Esophagus squamous epithelium (tissue), 5 donors: ENCODE data around the gene CRYBA4. TPM values are rescaled to one million over a fixed set of nuclear protein-coding genes. Genes with fewer than 3 reads are reported as not detected.

Experiments used
- DNase-seq: peaks from one replicate; lab custom pipeline; 2025; lab: John Stamatoyannopoulos, UW
- H3K27ac ChIP-seq, 4 donors: fragments of 200-600 bp; sonication (generic); one replicate each; pipeline ENCODE4 v1.5.1; 2016 to 2019; ENCODE audit warnings: mild to moderate bottlenecking in 1 of 4
- H3K27me3 ChIP-seq, 4 donors: fragments of 200-600 bp; sonication (generic); 1 replicate in 3 of 4; 2 replicates in 1 of 4; pipeline versions ENCODE4 v1.5.1 to v1.6.0; 2017 to 2021; ENCODE audit warnings: antibody characterized with exemption in 1 of 4
- H3K36me3 ChIP-seq, 3 donors: fragments of 200-600 bp; sonication (generic); one replicate each; pipeline ENCODE4 v1.5.1; 2016 to 2019
- H3K4me1 ChIP-seq, 3 donors: fragments of 200-600 bp; sonication (generic); one replicate each; pipeline ENCODE4 v1.5.1; 2017 to 2019
- H3K4me3 ChIP-seq, 4 donors: fragments of 200-600 bp; sonication (generic); 1 replicate in 3 of 4; 2 replicates in 1 of 4; pipeline ENCODE4 v1.5.1; 2016 to 2019; ENCODE audit warnings: mild to moderate bottlenecking in 2 of 4, moderate library complexity in 1 of 4
- H3K9me3 ChIP-seq, 3 donors: fragments of 200-600 bp; sonication (generic); one replicate each; pipeline ENCODE4 v1.5.1; 2016 to 2019
- CTCF ChIP-seq, 6 experiments: fragments of 450-650 bp in 4 of 6; fragments of 200-600 bp in 2 of 6; sonication (generic) in 2 of 6; IDR thresholded peaks; one replicate each; pipeline ENCODE4 v1.5.1; 2016 to 2019; ENCODE audit warnings: antibody characterized with exemption in 6 of 6, mild to moderate bottlenecking in 4 of 6, moderate library complexity in 4 of 6
- POLR2A ChIP-seq, 4 donors: fragments of 450-650 bp; IDR thresholded peaks; one replicate each; pipeline ENCODE4 v1.6.1; 2017; ENCODE audit warnings: antibody characterized with exemption in 4 of 4, mild to moderate bottlenecking in 4 of 4, moderate library complexity in 3 of 4
- WGBS, 2 donors: methylation state at CpG; one replicate each; pipeline ENCODE4 v1.1.5; 2018; 5-methylcytosine and 5-hydroxymethylcytosine counted together
- intact Hi-C: fragments of 100-400 bp; cut with DNase I; formaldehyde crosslinking; loops from one replicate; pipeline ENCODE4 v1.15.0; 2022
- total RNA-seq, 4 donors: library from RNA; depleted of rRNA; stranded (reverse); fragments of >200 nt; gene quantifications; one replicate each; pipeline ENCODE4 v1.1.0, GENCODE V29; 2016
- donor health status: DM: yes; HTN: yes; CAD: no.

Gene CRYBA4
- total RNA-seq, 4 donors from 2014 or later = not detected

DNA sequence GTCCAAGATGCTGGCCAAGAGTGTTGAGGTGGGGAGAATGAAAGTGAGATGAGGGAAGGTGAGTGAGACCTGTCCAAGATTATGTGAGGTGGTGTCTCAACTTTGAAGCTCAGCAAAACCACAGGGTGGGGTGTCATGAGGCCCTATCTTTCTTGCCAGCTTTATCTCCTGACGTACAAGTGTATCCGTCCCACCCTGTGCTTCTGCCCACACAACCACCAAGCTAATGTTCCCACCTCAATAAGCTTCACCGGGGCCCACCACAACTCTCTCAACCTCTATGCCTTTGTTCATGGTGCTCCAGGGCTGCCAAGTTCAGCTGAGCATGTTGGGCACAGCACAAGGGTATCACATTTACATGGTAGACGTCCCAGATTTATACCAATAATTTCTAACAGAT, 24.7 kb upstream of the CRYBA4 start:
- H3K4me1 ChIP-seq = peaks cover 0 to 8% (median 6%) of the 10 kb centered on the region in 3 donors
- no peak for DNase-seq
- H3K9me3 ChIP-seq = no peaks in the 10 kb centered on the region
- TF ChIP-seq CTCF (IDR thresholded peaks at IDR 0.05) (no peak), POLR2A (IDR thresholded peaks at IDR 0.05) (no peak)
- H3K36me3 ChIP-seq = no peaks in the 10 kb centered on the region
- peaks cover 0 to 30% (median 0%) of the 10 kb centered on the region in 4 donors for H3K27me3 ChIP-seq
- no peak overlapping the region for H3K27ac ChIP-seq
- intact Hi-C loops = no loop called here
- 76 to 94% methylated on average over 4 of the region's 4 CpGs for WGBS, 2 donors
- no peak overlapping the region for H3K4me3 ChIP-seq

DNA sequence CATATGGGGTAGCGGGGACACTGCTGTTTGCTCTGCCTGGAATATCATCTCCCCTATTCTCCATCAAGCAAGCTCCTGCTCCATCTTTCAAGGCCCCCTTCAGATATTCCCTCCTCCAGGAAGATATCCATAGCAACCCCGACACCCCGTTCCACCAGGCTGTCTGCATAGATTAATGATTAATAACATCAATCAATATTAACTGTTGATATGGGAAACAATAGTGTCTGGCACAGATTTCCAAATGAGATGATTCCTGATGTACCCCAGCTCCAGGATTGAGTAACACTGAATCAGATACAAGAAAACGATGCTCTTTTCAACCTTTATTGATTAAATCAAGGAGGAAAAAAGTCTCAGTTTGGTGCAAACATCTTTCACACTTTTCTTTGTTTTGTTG, 24.3 kb upstream of the CRYBA4 start:
- Histone ChIP-seq H3K4me3 (no peak overlapping the region), H3K27me3 (peaks cover 0 to 30% (median 0%) of the 10 kb centered on the region in 4 donors), H3K4me1 (peaks cover 0 to 3% (median under 1%) of the 10 kb centered on the region in 3 donors), H3K27ac (no peak overlapping the region), H3K36me3 (no peaks in the 10 kb centered on the region), H3K9me3 (no peaks in the 10 kb centered on the region)
- no peak for DNase-seq
- TF ChIP-seq CTCF (IDR thresholded peaks at IDR 0.05) (no peak), POLR2A (IDR thresholded peaks at IDR 0.05) (no peak)
- WGBS, 2 donors = 56 to 79% methylated on average over 4 of the region's 4 CpGs
- intact Hi-C loops = no loop called here

GRCh38 chr22:26599505-26599904, 22.3 kb upstream of the CRYBA4 start:
- no peaks in the 10 kb centered on the region for H3K9me3 ChIP-seq
- intact Hi-C loops = no loop called here
- WGBS, 2 donors = 74 to 83% methylated on average over 7 to 10 of the region's 11 CpGs
- DNase-seq = no peak
- TF ChIP-seq CTCF (IDR thresholded peaks at IDR 0.05) (no peak), POLR2A (IDR thresholded peaks at IDR 0.05) (no peak)
- H3K36me3 ChIP-seq = no peaks in the 10 kb centered on the region
- no peaks in the 10 kb centered on the region for H3K4me1 ChIP-seq
- no peak overlapping the region for H3K27ac ChIP-seq
- no peak overlapping the region for H3K4me3 ChIP-seq
- H3K27me3 ChIP-seq = peaks cover 0 to 30% (median 0%) of the 10 kb centered on the region in 4 donors

DNA sequence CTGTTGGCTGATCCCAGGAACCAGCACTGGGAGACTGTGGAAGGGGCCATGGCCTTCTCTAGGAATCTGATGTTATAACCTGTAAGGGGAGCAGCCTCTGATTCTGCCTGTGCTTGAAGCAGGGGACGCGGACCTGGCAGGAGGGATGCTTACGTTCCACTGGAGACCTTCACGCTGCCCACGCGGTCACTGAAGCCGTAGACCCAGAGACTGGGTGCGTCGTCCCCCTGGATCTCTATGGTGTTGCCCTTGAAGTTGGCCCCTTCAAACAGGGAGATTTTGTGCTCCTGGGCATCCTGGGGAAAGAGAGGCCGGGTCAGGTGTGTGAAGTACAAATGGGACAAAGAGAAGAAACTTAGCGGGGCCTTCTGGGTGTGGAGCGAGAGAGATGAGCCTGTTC, 20.0 kb upstream of the CRYBA4 start:
- no peaks in the 10 kb centered on the region for H3K9me3 ChIP-seq
- no peak for TF ChIP-seq POLR2A (IDR thresholded peaks at IDR 0.05)
- no peak for TF ChIP-seq CTCF (IDR thresholded peaks at IDR 0.05)
- H3K4me3 ChIP-seq = no peak overlapping the region
- no peaks in the 10 kb centered on the region for H3K4me1 ChIP-seq
- DNase-seq = no peak
- peaks cover 0 to 24% (median 0%) of the 10 kb centered on the region in 4 donors for H3K27me3 ChIP-seq
- no peaks in the 10 kb centered on the region for H3K36me3 ChIP-seq
- H3K27ac ChIP-seq = no peak overlapping the region
- intact Hi-C loops = no loop called here
- WGBS, 2 donors = 94 to 98% methylated on average over 3 to 11 of the region's 12 CpGs

DNA sequence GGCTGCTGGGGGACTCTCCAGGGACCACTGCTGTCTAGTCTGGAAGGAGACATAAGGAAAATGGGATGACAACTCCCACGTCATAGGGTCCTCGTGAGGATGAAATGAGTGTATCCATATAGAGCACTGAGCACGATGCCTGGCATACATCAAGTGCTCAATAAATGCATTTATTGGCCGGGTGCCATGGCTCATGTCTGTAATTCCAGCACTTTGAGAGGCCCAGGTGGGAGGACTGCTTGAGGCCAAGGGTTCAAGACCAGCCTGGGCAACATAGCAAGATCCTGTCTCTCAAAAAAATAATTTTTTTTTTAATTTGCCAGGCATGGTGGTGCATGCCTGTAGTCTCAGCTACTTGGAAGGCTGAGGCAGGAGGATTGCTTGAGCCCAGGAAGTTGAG, 19.6 kb upstream of the CRYBA4 start:
- Histone ChIP-seq H3K9me3 (no peaks in the 10 kb centered on the region), H3K4me1 (no peaks in the 10 kb centered on the region), H3K4me3 (no peak overlapping the region), H3K36me3 (no peaks in the 10 kb centered on the region), H3K27me3 (peaks cover 0 to 23% (median 0%) of the 10 kb centered on the region in 4 donors), H3K27ac (no peak overlapping the region)
- intact Hi-C loops = no loop called here
- no peak for DNase-seq
- 79 to 80% methylated on average over 4 of the region's 4 CpGs for WGBS, 2 donors
- TF ChIP-seq CTCF (IDR thresholded peaks at IDR 0.05) (no peak), POLR2A (IDR thresholded peaks at IDR 0.05) (no peak)
